GM21423 (cell line): Measurements from ENCODE around the gene U2AF2.

ENCODE experiments used
- ATAC-seq: cut with Tn5 transposase; IDR thresholded peaks from one replicate; pipeline ENCODE4 v1.9.1; 2021; ENCODE audit warnings: mild to moderate bottlenecking, moderate library complexity; ENCODE audit not compliant: unreplicated experiment

Gene U2AF2

GRCh38 chr19:55687281-55688201, 32.7 kb downstream of the U2AF2 start:
- ATAC-seq, result no peak

GRCh38 chr19:55688422-55689218, 33.8 kb downstream of the U2AF2 start:
- no peak for ATAC-seq

GRCh38 chr19:55689411-55690108, 34.7 kb downstream of the U2AF2 start:
- no peak for ATAC-seq

GRCh38 chr19:55690109-55690768, 35.4 kb downstream of the U2AF2 start:
- ATAC-seq, result no peak

- no peak for ATAC-seq
Observed at GRCh38 chr19:55690769-55691545, 36.1 kb downstream of the U2AF2 start.

- no peak for ATAC-seq
Observed at GRCh38 chr19:55691561-55692481, 37.0 kb downstream of the U2AF2 start.

GRCh38 chr19:55692681-55693081, 37.8 kb downstream of the U2AF2 start:
- ATAC-seq, result no peak

- no peak for ATAC-seq
Observed at GRCh38 chr19:55693336-55693974, 38.6 kb downstream of the U2AF2 start.

GRCh38 chr19:55694241-55694655, 39.4 kb downstream of the U2AF2 start:
- ATAC-seq, result no peak

GRCh38 chr19:55694656-55695491, 40.0 kb downstream of the U2AF2 start:
- no peak for ATAC-seq

- ATAC-seq, result no peak
Observed at GRCh38 chr19:55695511-55696290, 40.9 kb downstream of the U2AF2 start.

GRCh38 chr19:55696301-55697068, 41.6 kb downstream of the U2AF2 start:
- ATAC-seq, result no peak

- ATAC-seq, result no peak
Observed at GRCh38 chr19:55697069-55697440, 42.2 kb downstream of the U2AF2 start.

GRCh38 chr19:55697698-55698097, 42.9 kb downstream of the U2AF2 start:
- ATAC-seq, result no peak

GRCh38 chr19:55698256-55698655, 43.4 kb downstream of the U2AF2 start:
- no peak for ATAC-seq

- ATAC-seq, result no peak
Observed at GRCh38 chr19:55699221-55699620, 44.4 kb downstream of the U2AF2 start.
